ENCODE results near the gene ADIRF. TPM values are rescaled to one million over a fixed set of nuclear protein-coding genes. Genes with fewer than 3 reads are reported as not detected.

ADIRF gene
- total RNA-seq, 1 experiment from 2014 or later: not detected

DNA sequence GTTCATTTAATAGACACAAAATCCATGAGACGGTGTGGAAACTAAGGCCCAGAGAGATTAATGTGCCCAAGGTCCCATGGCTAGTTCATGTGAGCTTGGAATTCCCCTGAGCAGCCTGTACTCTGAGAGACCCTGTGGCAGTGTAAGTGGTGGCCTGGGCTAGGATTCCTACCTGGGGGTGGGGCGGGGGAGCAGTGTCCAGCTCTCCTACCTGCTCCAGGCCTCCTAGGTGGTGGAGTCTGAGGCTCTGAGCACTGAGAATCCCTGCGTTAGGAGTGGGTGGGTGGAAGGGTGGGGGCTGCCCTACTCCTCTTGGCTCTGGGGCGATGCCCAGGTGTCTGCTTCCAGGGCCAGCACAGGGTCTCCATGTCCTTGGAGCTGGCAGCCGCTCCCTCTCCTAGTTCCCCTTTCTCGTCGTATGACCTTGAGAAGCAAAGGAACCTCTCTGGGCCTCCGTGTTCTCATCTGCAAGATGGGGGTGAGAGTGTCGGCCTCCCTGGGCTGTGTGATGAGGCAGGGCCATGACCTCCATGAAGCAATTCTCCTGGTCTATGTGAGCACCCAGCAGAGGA is 7.3 kb upstream of the ADIRF start:
- no peak for DNase-seq (ENCODE audit: low spot score)

DNA sequence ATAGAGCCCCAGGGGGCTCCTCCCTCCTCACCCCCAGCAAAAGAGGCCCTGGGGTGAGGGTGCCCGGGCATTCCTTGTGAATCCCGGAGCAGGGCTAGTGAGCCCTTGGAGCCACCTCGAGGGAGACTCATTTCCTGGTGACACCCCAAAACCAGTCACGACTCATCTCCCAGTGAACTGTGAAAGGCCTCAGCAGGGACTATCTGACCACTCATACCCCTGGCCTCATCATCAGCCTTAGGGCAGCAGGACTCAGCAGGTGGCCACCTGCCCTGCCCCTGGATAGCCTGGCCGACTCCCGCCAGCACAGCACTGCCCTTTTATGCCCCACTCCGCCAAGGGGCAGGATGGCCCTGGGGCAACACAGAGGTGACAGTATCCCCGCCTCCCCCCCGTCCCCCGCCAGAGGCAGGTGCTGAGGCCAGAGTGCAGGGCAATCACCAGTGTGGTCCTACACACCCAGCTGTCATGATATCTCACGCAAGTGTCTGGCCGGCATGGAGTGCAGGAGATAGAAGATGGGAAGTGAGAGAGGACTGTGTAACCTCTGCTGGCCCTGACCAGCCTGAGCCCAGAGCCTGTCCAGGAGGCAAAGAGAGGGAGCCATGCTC is 6.7 kb upstream of the ADIRF start:
- peak; percentile 79 for DNase-seq (ENCODE audit: low spot score)

DNA sequence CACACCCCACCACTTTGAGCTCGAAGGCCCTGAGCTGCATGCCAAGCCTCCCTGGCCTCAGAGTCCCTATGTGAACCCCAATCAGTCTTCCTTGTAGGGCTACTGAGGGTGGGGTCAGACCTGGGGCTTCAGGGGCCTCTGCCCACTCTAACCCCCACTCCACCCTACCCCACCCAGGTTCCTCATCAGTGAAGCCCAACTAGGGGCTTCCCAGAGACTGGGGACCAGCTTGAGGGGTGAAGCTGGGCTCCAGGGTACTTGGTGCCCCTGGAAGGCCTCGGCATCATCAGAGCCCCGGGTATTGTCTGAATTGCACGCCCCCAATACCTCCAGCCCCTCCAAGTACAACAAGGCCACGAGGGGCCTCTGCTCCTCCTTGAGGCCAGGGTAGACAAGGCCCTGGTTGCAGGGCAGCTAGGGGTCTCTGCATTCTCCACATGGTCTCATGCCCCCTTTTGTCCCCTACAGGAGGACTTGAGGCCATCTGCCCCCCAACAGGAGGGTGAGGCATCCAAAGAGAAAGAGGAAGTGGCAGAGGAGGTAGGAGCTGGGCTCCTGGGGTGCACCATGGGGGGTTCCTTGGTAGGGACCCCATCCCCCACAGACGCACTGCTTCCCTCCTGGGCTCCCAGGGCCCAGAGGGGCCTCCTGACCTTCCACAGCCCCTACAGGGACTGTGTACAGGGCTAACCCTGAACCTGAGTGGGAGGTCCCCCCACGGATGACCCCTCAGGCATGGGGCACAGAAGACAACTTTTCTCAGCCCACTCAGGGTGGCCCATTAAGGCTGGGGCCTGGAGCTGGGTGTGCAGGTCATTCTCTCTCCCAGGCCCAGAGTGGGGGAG is 5.9 kb upstream of the ADIRF start:
- no peak for DNase-seq (ENCODE audit: low spot score)

DNA sequence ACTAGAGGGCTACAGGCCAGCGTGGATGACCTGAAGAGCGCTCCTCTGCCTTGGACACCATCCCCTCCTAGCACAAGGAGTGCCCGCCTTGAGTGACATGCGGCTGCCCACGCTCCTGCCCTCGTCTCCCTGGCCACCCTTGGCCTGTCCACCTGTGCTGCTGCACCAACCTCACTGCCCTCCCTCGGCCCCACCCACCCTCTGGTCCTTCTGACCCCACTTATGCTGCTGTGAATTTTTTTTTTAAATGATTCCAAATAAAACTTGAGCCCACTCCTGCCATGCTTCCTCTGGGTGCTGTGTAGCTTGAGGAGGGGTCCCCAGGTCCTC is 5.3 kb upstream of the ADIRF start:
- DNase-seq (ENCODE audit: low spot score): no peak

DNA sequence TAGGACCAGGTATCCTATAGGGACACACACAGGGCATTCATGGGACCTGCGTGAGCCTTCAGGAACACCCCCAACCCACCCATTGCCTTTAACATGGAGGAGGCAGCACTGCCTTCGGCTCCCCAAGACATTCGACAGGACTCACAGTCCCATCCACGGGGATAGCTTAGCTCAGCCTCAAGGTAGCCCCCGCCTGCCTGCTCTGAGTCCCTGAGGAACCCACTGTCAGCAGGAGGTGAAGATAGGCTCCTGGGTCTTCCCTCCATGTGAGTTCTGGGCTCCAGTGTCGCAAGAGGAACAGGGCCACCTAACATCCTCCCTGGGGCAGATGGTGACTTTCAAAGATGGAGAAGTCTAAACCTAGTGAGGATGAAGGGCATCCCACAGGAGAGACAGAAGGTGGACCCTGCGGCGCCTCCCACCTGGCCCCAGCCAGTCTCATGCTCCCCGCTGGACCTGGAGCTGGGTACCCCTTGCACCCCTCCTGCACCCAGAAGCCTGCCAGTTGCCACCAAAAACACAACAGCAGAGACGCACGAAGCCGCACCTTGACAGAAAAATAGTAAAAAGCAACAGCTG is 4.9 kb upstream of the ADIRF start:
- DNase-seq (ENCODE audit: low spot score): no peak

DNA sequence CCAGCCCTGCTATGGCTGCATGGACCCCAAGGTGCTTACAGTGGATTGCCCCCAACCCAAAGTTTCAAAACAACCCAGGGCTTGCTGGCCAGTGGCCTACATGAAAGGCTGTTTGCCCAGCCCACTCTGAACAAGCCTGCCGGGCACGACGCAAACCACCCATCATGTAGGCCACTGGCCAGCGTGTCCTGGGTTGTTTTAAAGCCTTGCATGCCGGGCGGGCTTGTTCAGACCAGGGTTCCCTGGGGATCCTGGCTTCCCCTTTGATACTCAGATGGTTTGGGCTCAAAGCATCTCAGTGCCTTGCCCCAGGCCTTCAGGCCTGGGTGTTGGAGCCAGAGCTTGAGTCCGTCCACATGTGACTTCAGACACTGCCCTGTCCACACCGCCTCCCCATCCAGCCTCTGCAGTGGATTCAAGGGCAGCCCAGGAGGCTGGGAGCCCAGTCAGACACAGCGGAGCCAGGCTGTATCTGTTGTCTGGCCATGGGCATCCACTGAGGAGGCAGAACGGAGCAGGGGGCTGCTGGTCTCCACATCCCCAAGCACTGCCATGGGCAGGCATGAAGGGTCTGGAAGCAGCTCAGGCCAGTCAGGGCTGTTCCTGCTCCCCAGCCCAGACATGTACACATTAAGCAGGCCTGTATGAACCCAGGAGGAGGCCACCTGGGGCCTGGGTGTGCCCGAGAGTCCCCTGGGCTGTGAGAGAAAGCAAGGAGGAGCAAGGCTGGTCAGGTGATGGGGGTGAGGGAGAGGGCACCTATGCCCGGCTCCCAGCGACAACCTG is 4.0 kb upstream of the ADIRF start:
- DNase-seq (ENCODE audit: low spot score): no peak

DNA sequence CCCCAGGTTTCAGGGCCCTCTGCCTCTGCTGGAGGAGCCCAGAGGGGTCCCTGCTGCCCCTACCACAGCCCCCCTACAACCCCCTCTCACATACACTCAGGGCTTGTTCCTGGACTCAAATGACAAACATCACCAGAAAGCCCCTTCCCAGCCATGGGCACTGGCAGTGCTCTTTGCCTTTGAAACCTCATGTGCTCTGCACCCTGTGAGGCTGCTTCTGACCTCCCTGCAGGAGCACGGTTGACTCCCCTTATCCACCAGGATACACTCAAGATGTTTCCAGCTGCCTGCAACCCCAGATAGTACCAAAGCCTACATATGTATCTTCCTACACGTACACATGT is 3.5 kb upstream of the ADIRF start:
- no peak for DNase-seq (ENCODE audit: low spot score)

DNA sequence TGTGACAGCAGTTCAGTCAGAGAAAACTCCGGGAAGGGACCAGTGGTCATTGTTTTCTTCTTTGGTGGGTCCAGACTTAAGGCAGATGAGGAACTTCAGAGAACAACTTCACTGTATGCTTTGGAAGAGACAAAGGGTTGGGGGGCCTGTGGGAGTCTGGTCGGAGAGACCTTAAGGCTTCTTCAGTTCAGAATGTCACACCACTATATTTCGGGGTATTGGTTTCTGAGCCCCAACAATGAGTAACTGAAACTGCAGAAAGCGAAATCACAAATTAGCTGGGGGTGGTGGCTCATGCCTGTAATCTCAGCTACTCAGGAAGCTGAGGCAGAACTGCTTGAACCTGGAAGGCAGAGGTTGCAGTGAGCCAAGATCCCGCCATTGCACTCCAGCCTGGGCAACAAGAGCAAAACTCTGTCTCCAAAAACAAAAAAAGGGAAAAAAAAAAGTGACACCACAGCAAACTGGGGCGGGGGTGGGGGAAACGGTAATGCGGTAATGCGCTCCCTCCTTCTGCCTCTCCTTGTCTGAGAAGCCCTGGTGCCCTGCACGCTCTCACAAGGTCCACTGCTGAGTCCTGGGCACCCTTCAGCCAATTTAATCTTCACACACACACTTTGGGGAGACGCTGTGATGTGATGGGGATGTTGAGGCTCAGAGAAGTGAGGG is 2.2 kb upstream of the ADIRF start:
- DNase-seq (ENCODE audit: low spot score): no peak

DNA sequence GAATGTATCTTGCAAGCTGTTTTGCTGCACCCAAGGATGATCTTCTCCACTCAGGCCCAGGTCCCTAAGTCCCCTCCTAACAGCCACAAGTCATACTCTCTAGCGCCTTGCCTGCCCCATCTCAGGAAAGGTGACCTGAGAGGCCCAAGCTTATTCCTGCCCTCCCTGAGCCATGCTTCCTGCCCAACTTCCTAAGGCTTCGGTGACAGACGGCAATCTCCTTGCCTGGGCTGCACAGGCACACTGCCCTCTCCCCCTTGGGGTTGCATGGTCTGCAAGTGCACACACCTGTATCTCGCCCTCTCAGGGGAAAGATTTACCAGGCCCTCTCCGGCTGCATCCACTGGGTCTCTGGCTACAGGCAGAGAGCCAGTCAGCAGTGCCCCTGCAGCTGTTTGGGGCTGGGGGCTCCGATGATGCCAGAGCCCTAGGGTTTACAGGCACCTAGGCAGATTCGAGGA is 771 bp upstream of the ADIRF start:
- DNase-seq (ENCODE audit: low spot score): no peak

DNA sequence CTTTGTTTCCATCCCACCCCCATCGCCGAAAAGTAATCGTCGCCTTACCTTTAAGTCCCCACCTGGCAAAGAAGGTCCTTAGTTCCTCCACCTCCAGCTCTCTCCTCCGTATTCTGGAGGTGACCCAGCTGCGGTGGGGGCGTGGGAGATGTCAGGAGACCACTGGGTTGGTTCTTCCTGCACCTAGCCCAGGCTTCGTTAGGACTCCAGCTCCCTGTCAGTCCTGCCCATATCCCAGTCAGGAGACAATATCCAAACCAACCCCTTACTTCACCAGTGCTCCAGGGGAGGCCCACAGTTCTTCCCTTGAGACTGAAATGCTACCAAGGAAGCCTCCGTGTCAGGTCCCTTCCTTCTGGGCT is 693 bp downstream of the ADIRF start:
- no peak for DNase-seq (ENCODE audit: low spot score)

DNA sequence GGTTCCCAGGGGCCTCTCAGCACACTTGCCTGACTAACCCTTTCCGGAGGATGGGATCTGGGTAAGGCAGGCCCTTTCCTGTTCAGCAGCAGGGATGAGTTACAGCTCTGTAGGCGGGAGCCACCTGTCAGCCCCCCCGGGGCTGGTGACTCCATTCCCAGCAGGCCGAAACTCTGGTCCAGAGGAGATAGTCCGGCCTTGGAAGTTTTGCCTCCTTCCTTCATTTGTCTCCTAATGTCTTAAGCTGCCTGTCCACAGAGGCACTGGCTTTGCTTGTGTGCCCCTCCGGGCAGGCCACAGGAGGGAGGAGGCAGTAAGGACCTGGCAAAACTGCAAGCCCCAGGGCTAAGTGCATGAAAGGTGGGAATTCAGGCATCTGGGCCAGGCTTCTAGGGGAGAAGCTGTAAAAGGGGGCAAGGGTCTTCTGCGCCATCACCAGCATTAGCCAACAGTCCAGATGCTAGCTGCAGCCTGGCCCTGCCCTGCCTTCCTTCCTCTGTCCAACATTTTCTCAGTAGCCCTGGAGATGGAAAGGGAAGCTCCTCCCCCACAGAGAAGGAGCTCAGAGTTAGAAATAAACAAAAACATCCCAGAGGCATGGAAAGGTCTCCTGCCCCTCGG is 1.2 kb downstream of the ADIRF start:
- peak; percentile 51 for DNase-seq (ENCODE audit: low spot score)

DNA sequence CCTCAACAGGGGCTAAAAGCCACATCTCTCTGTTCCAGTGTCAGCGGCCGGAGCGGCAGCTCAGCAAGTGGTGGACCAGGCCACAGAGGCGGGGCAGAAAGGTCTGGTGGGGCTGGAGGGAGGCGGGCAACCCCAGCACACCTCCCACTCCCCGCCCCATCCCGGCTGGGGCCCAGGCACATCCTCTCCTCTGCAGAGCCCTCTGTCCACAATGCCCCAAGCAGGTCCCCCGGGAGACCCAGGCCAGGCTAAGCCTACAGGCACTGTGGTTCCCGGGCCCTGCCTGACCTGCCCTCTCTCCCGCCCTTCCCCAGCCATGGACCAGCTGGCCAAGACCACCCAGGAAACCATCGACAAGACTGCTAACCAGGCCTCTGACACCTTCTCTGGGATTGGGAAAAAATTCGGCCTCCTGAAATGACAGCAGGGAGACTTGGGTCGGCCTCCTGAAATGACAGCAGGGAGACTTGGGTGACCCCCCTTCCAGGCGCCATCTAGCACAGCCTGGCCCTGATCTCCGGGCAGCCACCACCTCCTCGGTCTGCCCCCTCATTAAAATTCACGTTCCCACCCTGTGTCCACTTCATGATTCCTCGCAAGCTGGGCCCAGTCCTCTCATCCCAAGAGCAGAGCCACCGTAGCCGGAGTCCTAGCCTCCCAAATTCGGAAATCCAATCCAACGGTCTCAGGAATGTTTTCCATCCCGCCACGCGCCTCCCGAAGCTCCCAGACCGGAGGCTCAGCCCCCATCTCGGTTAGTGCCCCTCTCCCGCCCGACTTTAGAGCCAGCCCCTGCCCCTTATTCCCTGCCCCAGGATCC is 2.1 kb downstream of the ADIRF start:
- DNase-seq (ENCODE audit: low spot score): peak; percentile 89

DNA sequence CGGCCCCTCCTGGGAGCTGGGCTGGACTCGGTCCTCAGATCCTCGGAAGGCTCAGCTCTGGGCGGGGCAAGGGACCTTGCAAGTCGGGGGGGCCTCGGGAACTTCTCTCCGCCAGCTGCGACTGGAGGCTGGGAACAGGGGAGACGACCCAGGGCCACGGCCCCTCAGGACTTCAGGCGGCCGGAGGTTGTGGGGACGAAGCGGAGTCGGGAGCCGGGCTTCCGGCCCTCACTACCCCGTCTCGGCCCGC is 2.6 kb downstream of the ADIRF start:
- no peak for DNase-seq (ENCODE audit: low spot score)

DNA sequence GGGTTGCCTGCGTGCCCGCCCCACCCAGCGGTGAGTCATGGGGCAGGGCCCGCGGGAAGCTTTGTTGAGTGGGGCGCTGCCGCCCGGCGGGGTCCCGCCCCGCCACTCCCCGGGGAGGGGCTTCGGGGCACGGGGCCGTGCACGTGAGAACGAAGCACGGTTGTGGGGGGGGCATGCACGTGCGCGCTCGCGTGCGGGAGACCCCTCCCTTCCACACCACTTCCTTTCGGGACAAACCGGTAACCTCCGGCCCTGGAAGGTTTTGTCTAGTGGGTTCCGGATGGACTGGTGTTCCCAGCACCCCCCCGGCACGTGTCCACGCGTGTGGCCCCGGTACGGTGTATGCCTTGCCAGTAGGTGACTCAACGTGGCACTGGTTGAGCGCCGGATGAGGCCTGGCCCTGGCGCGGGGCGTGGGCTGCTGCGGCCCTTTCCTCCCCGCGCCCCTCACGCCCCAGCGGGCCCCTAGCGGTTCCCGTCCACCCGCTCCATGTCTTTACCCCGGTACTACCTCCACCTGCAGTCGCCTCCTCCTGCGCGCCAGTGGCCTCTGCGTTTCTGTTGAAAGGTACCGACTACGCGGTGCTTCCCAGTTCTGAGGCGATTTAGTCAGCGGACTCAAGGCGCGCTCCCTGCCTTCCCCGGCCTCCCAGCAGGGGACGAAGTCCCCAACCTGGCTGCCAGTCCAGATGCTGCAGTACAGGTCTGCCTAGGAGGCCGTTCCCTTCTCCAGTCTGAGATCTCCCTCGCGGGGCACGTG is 3.1 kb downstream of the ADIRF start:
- DNase-seq (ENCODE audit: low spot score): peak; percentile 90

DNA sequence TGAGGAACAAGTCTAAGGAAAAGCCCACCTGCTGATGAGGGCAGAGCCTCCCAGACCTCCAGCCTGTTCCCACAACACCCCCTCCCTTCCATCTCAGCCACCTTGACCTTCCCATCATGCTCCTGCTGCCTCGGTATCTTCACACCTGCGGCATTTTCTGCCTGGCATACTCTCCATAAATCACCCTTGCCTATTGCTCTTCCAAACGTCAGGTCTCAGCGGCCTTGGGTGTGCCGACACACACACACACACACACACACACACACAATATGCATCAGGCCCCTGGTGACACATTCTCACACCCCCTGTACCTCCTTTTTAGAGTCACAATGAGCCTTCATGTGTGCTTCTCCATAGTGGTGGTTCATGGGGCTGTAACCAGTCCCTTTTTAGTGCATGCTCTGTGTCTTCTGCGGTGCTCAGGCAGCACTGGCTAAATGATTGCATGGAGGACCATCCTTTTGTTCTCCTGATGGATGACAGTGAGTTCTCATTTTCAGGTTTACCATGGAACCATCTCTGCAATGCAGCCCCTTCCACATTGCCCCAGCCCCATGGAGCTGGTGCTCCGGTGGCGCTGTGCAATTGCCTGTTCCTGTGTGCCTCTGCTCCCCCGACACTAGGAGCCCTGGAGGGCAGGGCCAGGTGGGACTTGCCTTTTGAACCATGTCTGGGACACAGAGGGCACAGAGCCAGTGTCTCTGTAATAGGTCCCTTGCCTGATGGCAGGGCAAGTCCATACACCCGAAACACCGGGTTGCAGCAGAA is 4.5 kb downstream of the ADIRF start:
- DNase-seq (ENCODE audit: low spot score): no peak

DNA sequence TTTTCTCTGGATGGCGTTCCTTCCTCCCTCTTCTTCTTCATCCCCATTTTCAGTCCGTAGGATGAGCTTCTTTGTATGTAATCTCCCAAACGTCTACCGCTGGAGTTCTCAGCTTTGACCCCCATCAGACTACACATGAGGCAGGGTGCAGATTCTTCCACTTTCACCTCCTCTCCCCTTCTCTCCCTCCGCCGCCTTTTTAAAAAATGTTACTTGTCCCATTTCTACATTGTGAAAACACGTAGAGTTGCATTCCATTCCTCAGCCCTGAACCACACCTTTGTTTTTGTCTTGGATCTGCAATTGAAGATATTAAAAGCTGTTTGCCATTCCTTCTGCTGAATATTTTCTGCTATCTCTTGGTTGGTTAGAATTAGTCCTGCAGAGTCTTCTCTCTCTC is 6.2 kb downstream of the ADIRF start:
- DNase-seq (ENCODE audit: low spot score): no peak

DNA sequence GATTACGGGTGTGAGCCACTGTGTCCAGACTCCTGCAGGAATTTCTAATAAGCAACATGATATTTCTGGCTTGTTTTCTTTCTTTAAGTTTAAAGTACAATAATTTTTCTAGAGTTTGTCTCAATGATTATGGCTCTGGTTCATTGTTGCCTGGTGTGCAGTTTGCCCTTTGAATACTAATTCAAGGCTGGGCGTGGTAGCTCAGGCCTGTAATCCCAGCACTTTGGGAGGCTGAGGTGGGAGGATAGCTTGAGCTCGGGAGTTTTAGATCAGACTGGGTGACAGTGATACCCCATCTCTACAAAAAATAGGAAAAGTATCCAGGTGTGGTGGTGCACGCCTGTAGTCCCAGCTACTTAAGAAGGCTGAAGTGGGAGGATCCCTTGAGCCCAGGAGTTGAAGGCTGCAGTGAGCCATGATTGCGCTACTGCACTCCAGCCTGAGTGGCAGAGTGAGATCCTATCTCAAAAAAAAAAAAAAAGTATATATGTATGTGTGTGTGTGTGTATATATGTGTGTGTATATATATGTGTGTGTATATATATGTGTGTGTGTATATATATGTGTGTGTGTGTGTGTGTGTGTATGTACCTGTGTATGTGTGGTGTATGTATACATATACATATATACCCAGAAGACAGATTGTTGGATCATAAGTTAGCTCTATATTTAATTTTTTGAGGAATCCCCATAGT is 8.2 kb downstream of the ADIRF start:
- no peak for DNase-seq (ENCODE audit: low spot score)

DNA sequence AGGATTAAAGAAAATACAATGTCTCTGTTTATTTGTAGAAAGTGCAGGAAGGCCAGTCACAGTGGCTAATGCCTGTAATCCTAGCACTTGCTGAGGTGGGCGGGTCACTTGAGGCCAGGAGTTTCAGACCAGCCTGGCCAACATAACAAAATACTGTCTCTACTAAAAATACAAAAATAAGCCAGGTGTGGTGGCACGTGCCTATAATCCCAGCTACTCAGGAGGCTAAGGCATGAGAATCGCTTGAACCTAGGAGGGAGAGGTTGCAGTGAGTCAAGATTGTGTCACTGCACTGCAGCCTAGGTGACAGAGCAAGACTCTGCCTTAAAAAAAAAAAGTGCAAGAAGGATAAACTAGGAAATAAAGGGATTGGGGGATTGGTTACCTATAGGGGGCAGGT is 10.2 kb downstream of the ADIRF start:
- peak; percentile 31 for DNase-seq (ENCODE audit: low spot score)
